ENCODE data around the gene CASP10.

The CASP10 gene

DNA sequence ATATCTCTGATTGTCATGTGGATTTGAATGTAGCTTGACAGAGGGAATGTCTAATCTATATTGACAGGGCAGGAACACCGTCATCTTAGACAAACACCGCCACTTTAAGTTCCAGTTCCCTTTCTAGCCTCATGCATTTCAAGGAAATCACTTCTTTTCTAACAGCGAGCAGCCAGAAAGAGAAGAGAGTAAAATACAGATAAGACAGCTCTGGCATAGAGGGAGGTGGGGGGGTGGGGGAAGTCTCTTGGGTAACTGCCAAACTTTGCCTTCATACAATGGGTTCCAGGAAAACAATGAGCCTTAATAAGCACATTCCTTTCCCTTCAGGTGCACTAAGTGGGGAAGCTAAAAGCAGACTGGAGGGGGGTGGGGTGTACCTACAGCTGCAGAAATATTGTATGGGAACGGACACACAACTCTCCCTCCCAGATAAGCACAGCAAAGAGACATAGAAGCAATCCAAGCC is 37.2 kb downstream of the CASP10 start:
- no peak for TF ChIP-seq CTCF (conservative IDR thresholded peaks at IDR 0.05; ENCODE audit: control insufficient read depth, insufficient read depth, low read depth, low read length)
- H3K4me3 ChIP-seq (ENCODE audit: control insufficient read depth, low read depth, low read length) = no peak overlapping the region
- no peak for DNase-seq (ENCODE audit: low read depth)

DNA sequence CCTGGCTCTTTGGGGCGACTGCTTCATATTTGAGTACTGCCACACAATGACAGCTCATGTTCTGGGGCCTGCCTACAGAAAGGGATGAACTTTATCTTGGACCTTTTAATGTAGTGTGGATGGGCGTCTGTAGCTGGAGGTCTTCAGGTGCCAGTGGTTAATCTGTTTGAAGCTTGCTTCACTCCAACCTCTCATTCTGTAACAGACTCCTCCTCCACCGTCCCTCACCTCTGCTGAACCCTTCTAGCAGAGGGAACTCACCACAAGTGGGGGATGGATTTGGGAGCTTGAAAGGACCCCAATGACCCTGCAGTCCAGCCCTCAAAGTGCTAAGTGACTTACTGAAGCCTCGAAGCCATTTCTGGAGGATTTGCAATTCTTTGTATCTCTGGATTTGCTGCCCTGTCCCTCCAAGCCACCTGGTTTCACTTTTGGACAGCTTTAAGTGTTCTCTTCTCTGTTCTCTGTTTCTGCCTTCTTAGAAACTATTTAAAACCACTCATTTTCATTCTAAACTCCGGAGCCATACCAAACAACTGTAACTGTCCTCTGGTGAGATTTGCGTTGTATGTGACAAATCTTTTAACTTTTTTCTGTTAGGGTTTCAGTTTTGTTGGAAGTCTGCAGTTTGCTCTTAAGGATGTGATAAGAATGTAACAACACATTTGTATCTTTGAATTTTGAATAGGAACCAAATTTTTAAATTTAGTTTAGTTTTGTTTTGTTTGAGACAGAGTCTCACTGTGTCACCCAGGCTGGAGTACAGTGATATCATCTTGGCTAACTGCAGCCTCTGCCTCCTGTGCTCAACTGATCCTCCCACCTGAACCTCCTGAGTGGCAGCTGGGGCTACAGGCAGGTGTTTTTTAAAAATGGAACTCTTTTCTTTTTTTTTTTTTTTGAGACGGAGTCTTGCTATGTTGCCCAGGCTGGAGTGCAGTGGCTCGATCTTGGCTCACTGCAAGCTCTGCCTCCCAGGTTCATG is 40.4 kb downstream of the CASP10 start:
- no peak for DNase-seq (ENCODE audit: low read depth)
- TF ChIP-seq CTCF (conservative IDR thresholded peaks at IDR 0.05; ENCODE audit: control insufficient read depth, insufficient read depth, low read depth, low read length) = no peak
- H3K4me3 ChIP-seq (ENCODE audit: control insufficient read depth, low read depth, low read length) = no peak overlapping the region

GRCh38 chr2:201228271-201228911 is 45.5 kb downstream of the CASP10 start:
- DNase-seq (ENCODE audit: low read depth) = peak; percentile 27
- no peak overlapping the region for H3K4me3 ChIP-seq (ENCODE audit: control insufficient read depth, low read depth, low read length)
- no peak for TF ChIP-seq CTCF (conservative IDR thresholded peaks at IDR 0.05; ENCODE audit: control insufficient read depth, insufficient read depth, low read depth, low read length)

GRCh38 chr2:201228912-201229290 is 46.0 kb downstream of the CASP10 start:
- no peak for TF ChIP-seq CTCF (conservative IDR thresholded peaks at IDR 0.05; ENCODE audit: control insufficient read depth, insufficient read depth, low read depth, low read length)
- DNase-seq (ENCODE audit: low read depth) = no peak

GRCh38 chr2:201231781-201232466 is 49.0 kb downstream of the CASP10 start:
- peak; percentile 94 for DNase-seq (ENCODE audit: low read depth)
- TF ChIP-seq CTCF (conservative IDR thresholded peaks at IDR 0.05; ENCODE audit: control insufficient read depth, insufficient read depth, low read depth, low read length) = peak; percentile 97
- peak overlapping the region; percentile 22 for H3K4me3 ChIP-seq (ENCODE audit: control insufficient read depth, low read depth, low read length)

More at GRCh38 chr2:201228912-201229290, 46.0 kb downstream of the CASP10 start:
- no peak overlapping the region for H3K4me3 ChIP-seq (ENCODE audit: control insufficient read depth, low read depth, low read length)

DNA sequence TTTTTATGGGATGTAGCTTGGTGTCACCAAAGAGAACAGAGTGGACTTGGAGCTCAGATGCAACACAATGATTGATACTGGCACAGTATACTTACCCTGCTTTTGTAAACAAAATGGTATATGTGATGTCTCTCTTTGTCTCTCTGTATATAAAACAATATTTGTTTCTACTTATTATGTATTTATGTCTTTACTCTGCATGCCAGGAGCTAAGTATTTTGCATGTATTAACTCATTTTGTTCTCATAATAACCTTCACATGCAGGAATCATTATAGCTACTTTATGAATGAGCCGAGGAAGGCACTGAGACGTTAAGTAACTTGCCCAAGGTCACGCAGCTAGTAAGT is 49.5 kb downstream of the CASP10 start:
- TF ChIP-seq CTCF (conservative IDR thresholded peaks at IDR 0.05; ENCODE audit: control insufficient read depth, insufficient read depth, low read depth, low read length) = no peak
- H3K4me3 ChIP-seq (ENCODE audit: control insufficient read depth, low read depth, low read length) = no peak overlapping the region
- no peak for DNase-seq (ENCODE audit: low read depth)

Data from fibroblast of mammary gland (primary cell).